Rectal smooth muscle tissue (tissue), 1 donor: ENCODE measurements around the gene TIMM21.

Experiments used
- H3K27ac ChIP-seq: one replicate; pipeline ENCODE4 v1.7.0; 2013; ENCODE audit warnings: low read depth, low read length, inconsistent platforms
- H3K27me3 ChIP-seq: one replicate; pipeline ENCODE4 v1.7.0; 2013; ENCODE audit warnings: low read length; ENCODE audit not compliant: control insufficient read depth, insufficient read depth
- H3K36me3 ChIP-seq: one replicate; pipeline ENCODE4 v1.7.0; 2013; ENCODE audit warnings: low read length; ENCODE audit not compliant: control insufficient read depth, insufficient read depth
- H3K4me1 ChIP-seq: one replicate; pipeline ENCODE4 v1.7.0; 2013; ENCODE audit warnings: low read length; ENCODE audit not compliant: control insufficient read depth, insufficient read depth
- H3K4me3 ChIP-seq: one replicate; pipeline ENCODE4 v1.7.0; 2013; ENCODE audit warnings: low read length
- H3K9ac ChIP-seq: one replicate; pipeline ENCODE4 v1.7.0; 2013; ENCODE audit warnings: low read length

TIMM21 gene

DNA sequence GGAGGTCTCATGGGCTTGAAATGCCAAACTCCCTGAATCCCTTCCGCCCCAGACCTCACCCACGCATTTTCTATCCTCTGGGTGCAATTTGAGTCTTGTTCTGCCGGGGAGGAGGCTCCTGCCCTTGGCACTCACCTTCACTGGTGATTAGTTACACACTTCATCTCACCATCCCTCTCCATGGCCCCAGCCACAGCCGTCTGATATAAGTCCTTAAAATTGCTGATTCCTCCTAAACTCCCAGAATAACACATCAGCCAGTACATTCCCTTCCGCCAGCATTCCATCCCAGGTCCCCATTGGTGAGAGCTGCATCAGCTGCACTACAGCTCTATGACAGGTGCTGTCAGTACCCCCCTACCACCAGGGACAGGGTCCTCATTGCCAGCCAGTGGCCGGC is 3.9 kb downstream of the TIMM21 start:
- Histone ChIP-seq H3K9ac (no peak overlapping the region), H3K4me1 (peaks cover 10% of the 10 kb centered on the region), H3K27me3 (no peaks in the 10 kb centered on the region), H3K36me3 (peaks cover 10% of the 10 kb centered on the region), H3K4me3 (no peak overlapping the region), H3K27ac (no peak overlapping the region)

DNA sequence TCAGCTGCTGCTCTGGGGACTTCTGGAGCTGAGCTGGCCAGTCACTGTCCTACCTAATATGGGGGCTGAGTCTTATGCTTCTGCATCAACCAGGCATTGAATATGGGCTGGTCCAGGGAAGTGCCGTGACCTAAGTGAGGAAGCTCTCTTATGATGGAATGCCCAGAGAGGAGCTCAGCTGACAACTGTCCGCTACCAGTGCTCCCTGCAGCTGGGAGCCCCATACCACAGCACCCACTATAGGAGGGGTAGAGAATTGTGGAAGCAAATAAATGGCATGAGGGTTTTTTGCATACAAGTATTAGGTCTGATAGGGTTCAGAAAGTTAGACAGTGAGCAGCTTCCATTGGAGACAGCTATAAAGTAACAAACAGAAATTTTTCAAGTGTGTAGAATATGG is 4.5 kb downstream of the TIMM21 start:
- H3K27ac ChIP-seq, result no peak overlapping the region
- no peaks in the 10 kb centered on the region for H3K27me3 ChIP-seq

DNA sequence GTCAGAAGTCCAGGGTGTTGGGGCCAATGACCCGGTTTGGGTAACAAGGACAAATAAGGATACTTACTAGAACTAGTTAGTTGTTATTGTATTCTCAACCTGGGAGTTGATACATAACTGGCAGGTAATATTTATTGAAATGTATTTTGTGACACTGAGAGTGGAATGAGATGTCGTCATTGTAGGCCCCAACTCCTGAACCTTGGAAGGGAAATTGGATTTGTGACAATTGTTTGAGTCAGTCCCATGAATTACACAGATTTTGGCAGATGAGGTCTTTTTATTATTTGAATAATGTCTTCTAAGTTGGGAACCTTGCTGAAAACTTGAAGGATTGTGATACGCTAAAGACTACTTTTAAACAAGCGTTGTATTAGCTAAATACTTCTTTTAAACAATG is 5.1 kb downstream of the TIMM21 start:
- no peak overlapping the region for H3K4me3 ChIP-seq
- peaks cover 10% of the 10 kb centered on the region for H3K36me3 ChIP-seq
- H3K4me1 ChIP-seq, result peaks cover 8% of the 10 kb centered on the region
- H3K27me3 ChIP-seq, result no peaks in the 10 kb centered on the region
- no peak overlapping the region for H3K27ac ChIP-seq
- no peak overlapping the region for H3K9ac ChIP-seq

More for the DNA sequence above, 4.5 kb downstream of the TIMM21 start:
- H3K9ac ChIP-seq, result no peak overlapping the region
- H3K36me3 ChIP-seq, result peaks cover 10% of the 10 kb centered on the region
- H3K4me3 ChIP-seq, result no peak overlapping the region
- H3K4me1 ChIP-seq, result peaks cover 9% of the 10 kb centered on the region

DNA sequence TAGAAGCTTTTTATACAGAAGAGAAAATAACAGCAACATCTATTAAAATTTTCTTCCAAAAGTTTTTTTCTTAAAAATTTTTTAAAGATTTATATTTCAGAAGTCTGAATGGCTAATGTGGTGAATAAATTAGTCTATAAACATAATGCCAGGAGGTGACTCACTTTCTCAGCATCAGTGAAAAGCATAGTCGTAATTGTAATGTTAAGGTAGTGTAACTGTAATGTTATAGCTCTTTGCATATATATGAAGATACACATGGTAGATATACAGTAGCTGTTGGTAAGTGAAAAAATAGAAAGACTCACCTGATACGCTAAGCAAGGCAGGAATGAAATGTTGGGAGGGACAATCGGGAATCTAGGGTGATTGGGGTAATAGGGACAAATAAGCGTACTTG is 5.5 kb downstream of the TIMM21 start:
- no peak overlapping the region for H3K4me3 ChIP-seq
- peaks cover 10% of the 10 kb centered on the region for H3K36me3 ChIP-seq
- H3K4me1 ChIP-seq, result peaks cover 8% of the 10 kb centered on the region
- no peak overlapping the region for H3K27ac ChIP-seq
- no peak overlapping the region for H3K9ac ChIP-seq
- H3K27me3 ChIP-seq, result no peaks in the 10 kb centered on the region

DNA sequence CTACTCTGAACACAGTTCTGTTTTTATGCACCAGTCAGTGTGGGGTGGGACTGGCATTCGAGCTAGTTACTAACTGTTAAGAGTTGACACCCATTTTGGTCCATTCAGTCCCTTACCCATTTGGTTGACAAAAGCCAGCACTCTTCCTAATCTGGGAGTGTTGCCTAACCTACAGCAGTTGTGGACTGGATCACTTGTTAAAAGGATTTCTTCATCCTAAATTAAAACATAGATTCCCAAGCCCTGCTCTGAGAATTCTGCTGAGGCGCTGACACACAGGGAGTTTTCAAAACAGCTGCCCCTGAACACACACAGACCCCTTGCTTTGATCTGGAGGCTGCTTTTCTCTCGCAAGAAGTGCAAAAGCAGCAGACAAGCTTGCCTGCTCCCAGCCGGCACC is 6.4 kb downstream of the TIMM21 start:
- Histone ChIP-seq H3K4me1 (peaks cover 5% of the 10 kb centered on the region), H3K36me3 (peaks cover 13% of the 10 kb centered on the region), H3K27ac (no peak overlapping the region), H3K4me3 (no peak overlapping the region), H3K9ac (no peak overlapping the region), H3K27me3 (no peaks in the 10 kb centered on the region)

DNA sequence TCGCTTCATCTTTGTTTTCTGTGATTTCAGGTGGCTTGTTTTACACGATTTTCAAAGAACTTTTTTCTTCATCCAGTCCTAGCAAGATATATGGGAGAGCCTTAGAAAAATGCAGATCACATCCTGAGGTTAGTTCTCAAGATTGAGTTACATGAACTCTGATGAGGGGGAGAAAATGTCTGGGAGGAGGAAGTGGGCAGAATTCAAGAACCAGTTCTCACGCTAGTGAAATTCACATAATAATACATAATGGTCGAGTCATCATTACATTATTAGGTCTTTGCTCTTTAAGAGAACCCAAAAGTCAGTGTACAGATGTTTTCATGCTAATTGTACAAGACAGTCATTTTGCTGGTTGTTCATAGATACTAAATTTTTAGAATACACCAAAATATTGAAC is 7.0 kb downstream of the TIMM21 start:
- Histone ChIP-seq H3K27me3 (no peaks in the 10 kb centered on the region), H3K4me1 (no peaks in the 10 kb centered on the region), H3K27ac (no peak overlapping the region), H3K9ac (no peak overlapping the region), H3K36me3 (peaks cover 16% of the 10 kb centered on the region), H3K4me3 (no peak overlapping the region)

DNA sequence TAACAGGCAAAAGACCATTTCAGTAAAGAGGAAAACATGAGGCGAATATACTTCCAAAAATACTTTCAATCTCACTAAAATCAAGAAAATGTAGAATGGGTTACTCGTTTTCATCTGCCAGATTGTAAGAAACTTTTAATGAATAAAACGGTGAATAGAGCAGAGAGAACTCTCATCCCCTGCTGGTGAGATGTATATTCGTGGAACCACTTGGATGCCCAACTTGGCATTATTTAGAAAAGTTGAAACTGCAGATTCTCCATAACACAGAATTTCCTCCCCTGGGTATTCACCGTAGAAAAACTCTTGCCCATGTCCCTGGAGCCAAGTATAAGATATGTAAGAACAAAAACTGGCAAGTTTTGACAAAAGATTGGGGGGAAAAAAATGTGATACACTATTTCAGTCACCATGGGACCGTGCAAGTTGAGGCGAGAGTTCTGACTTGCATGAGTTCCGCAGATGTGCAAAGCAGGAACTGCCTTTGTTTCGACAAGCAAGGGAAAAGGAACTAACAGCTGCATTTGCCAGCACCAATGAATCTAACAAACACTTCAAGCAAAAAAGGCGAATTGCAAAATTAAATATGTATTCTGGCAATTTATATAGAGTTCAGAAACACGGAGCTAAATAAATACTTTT is 14.8 kb downstream of the TIMM21 start:
- no peak overlapping the region for H3K27ac ChIP-seq
- no peaks in the 10 kb centered on the region for H3K27me3 ChIP-seq
- no peak overlapping the region for H3K4me3 ChIP-seq

DNA sequence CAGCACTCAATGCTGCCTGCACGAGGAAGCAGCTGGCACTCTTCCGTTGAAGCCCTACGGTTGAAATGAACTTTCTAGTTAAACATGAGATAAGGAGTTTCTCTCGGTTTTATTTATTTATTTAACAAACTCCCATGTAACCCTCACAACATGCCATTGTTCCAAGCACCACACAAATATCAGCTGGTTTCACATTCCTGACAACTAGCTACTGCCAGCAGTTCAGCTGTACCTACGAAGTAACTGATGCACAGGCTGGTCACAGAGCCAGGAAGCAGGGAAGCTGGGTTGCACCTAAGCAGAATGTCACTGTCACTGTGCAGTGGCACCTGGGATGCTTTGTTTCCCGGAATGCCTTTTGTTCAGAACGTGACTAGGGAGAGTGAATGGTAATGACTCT is 18.1 kb downstream of the TIMM21 start:
- Histone ChIP-seq H3K27ac (no peak overlapping the region), H3K4me3 (no peak overlapping the region), H3K27me3 (no peaks in the 10 kb centered on the region), H3K4me1 (no peaks in the 10 kb centered on the region), H3K9ac (no peak overlapping the region), H3K36me3 (no peaks in the 10 kb centered on the region)

More for the DNA sequence above, 14.8 kb downstream of the TIMM21 start:
- Histone ChIP-seq H3K36me3 (peaks cover 6% of the 10 kb centered on the region), H3K9ac (no peak overlapping the region), H3K4me1 (no peaks in the 10 kb centered on the region)

DNA sequence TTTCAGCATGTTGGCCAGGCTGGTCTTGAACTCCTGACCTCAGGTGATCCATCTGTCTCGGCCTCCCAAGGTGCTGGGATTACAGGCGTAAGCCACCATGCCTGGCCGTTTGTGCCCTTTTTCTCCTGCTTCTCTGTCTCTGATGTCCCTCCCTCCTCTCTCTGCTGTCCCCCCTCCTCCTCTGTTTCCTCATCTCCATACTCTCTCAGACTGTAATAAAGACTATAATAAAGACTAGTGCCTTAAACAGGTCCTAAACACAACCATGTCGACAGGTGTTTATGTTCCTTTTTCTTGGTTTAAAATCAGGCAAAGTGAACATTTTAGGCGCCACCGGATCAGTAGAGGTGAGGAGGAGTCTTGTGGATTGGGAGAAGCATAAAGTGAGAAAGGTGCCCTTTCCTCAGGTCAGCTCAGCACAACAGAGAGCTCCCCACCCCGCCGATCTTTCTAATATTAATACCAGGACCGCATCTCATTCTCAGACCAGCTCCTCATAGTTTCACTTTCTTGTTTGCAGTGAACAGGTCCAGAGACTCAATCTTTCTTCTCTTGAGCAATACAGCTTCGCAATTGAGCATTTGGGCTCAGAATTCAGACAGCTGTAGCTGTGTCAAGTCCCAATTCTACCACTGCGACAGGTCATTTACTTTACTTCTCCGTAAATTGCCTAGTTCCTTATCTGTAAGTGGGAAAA is 23.7 kb downstream of the TIMM21 start:
- H3K9ac ChIP-seq, result no peak overlapping the region
- no peaks in the 10 kb centered on the region for H3K4me1 ChIP-seq
- H3K36me3 ChIP-seq, result no peaks in the 10 kb centered on the region
- no peak overlapping the region for H3K27ac ChIP-seq
- H3K4me3 ChIP-seq, result peak overlapping the region; percentile 44
- H3K27me3 ChIP-seq, result no peaks in the 10 kb centered on the region

DNA sequence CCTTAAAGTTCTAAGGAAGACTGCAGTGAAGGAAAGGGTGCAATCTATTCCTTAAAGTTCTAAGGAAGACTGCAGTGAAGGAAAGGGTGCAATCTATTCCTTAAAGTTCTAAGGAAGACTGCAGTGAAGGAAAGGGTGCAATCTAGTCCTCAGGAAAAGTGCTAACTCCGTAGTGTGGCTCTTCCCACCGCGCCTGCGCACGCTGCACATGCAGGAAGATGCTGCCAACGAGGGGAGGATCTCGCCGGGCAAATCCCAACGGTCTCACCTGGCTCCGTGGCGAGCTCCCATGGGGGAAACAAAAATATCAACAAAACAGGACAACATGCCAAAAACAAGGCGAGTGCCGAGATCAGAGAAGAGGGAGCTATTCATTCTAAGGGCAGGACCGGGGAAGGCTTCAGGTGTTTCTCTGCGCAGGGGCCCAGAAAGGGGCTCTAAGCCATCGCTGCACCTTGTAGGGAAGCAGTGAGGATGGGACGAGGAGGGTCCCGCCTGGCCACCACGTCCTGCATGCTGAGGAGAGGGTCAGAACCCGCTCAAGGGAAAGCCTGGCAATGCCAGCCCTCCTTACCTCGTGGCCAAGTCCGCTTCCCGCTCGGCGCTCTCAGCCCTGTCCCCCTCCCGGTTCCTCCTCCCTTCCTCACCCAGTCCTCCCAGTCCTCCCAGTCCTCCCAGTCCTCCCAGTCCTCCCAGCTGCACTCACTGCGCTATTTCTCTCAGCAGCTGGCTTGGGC is 24.5 kb downstream of the TIMM21 start:
- Histone ChIP-seq H3K27ac (no peak overlapping the region), H3K4me3 (no peak overlapping the region), H3K4me1 (no peaks in the 10 kb centered on the region), H3K36me3 (no peaks in the 10 kb centered on the region), H3K27me3 (no peaks in the 10 kb centered on the region), H3K9ac (no peak overlapping the region)

DNA sequence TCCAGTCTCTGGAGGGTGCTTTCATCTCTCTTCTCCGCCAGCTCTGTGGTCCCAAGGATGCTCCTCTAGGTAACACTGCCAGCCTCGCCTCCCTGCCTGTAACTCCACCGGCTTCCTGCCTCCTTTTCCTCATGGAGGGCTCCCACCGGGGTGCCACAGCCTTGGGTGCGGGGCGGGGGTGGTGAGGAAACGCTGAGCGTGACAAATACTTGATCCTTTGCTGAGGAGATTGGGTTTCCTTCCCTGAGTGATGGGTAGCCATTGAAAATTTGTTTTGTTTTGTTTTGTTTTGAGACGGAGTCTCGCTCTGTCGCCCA is 25.1 kb downstream of the TIMM21 start:
- H3K36me3 ChIP-seq, result no peaks in the 10 kb centered on the region
- H3K27ac ChIP-seq, result no peak overlapping the region
- no peaks in the 10 kb centered on the region for H3K27me3 ChIP-seq
- H3K4me1 ChIP-seq, result no peaks in the 10 kb centered on the region
- H3K9ac ChIP-seq, result no peak overlapping the region
- no peak overlapping the region for H3K4me3 ChIP-seq

DNA sequence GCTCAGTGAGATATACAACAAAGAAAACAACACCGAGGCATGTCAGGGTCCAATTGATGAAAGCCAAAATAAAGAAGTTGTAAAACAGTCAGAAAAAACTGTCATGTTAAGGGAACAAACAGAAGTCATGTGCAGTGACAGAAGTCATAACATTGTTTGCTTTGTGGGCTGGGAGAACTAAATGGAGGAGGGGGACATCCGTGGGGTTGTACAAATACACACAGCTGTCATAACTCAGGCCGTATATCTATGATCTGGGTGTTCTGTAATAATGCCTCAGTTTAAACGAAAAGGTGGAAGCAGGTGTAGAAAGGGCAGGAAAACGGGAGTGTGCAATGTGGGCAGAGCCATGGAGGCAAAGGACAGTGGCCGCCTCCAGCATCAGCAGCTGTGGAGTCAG is 27.3 kb downstream of the TIMM21 start:
- Histone ChIP-seq H3K4me3 (no peak overlapping the region), H3K27me3 (no peaks in the 10 kb centered on the region), H3K9ac (no peak overlapping the region), H3K27ac (no peak overlapping the region), H3K36me3 (no peaks in the 10 kb centered on the region), H3K4me1 (no peaks in the 10 kb centered on the region)

DNA sequence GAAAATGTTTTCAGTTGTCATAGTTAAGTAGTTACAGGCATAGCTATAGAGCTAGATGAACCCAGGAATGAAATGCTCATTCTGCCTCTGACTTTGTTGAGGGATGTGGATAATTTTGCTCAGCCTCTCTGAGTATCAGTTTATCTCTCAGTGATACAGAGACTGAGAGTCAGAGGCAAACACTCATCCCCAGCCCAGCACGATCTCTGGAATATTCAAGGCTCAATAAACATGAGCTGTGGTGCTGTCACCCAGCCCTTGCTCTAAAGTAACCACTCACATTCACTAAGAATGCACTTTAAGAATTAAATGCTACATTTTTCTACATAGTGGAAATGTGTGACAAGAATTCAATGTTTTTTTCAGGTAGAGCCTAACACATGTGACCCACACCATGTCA is 30.6 kb downstream of the TIMM21 start:
- no peak overlapping the region for H3K9ac ChIP-seq
- H3K27me3 ChIP-seq, result no peaks in the 10 kb centered on the region
- H3K36me3 ChIP-seq, result no peaks in the 10 kb centered on the region
- no peak overlapping the region for H3K4me3 ChIP-seq
- no peaks in the 10 kb centered on the region for H3K4me1 ChIP-seq
- no peak overlapping the region for H3K27ac ChIP-seq
